Thyroid gland (tissue), 4 donors: ENCODE results near the gene ZC3H12A. TPM values are rescaled to one million over a fixed set of nuclear protein-coding genes. Genes with fewer than 3 reads are reported as not detected.

ENCODE experiments used
- DNase-seq, 2 donors: peaks; one replicate each; pipeline ENCODE4 v3.0.0-alpha.2; 2019
- H3K27ac ChIP-seq, 3 donors: fragments of 200-600 bp; sonication (generic); 1 replicate in 2 of 3; 2 replicates in 1 of 3; pipeline ENCODE4 v1.5.1; 2016 to 2019; ENCODE audit warnings: mild to moderate bottlenecking in 1 of 3, moderate library complexity in 1 of 3
- H3K27me3 ChIP-seq: fragments of 200-600 bp; sonication (generic); one replicate; pipeline ENCODE4 v1.5.1; 2019
- H3K36me3 ChIP-seq, 2 donors: fragments of 200-600 bp; sonication (generic); one replicate each; pipeline ENCODE4 v1.5.1; 2016 to 2019
- H3K4me1 ChIP-seq, 2 donors: fragments of 200-600 bp; sonication (generic); one replicate each; pipeline ENCODE4 v1.5.1; 2017 to 2019
- H3K4me3 ChIP-seq, 3 donors: fragments of 200-600 bp; sonication (generic); replicated peaks in 1 of 3; 1 replicate in 2 of 3; 2 replicates in 1 of 3; pipeline ENCODE4 v1.5.1; 2016; ENCODE audit warnings: mild to moderate bottlenecking in 1 of 3
- H3K9me3 ChIP-seq: fragments of 200-600 bp; sonication (generic); one replicate; pipeline ENCODE4 v1.5.1; 2017
- POLR2A ChIP-seq, 2 donors: fragments of 450-650 bp; IDR thresholded peaks; one replicate each; pipeline ENCODE4 v1.6.1; 2017; ENCODE audit warnings: antibody characterized with exemption in 2 of 2, mild to moderate bottlenecking in 2 of 2, moderate library complexity in 1 of 2
- WGBS, 2 donors: methylation state at CpG; one replicate each; pipeline ENCODE4 v1.1.5; 2017; 5-methylcytosine and 5-hydroxymethylcytosine counted together
- intact Hi-C: fragments of 100-400 bp; cut with DNase I; formaldehyde crosslinking; loops from one replicate; pipeline ENCODE4 v1.15.1; 2023
- total RNA-seq, 4 donors: library from RNA; depleted of rRNA; stranded (reverse); fragments of >200 nt; gene quantifications; one replicate each; pipeline ENCODE4 v1.2.3, GENCODE V29; 2016
- TF ChIP-seq, protein P1 (sequence below), 6 experiments: fragments of 200-600 bp in 3 of 6; fragments of 450-650 bp in 3 of 6; sonication (generic) in 3 of 6; IDR thresholded peaks; one replicate each; pipeline ENCODE4 v1.5.1; 2016 to 2019; ENCODE audit warnings: antibody characterized with exemption in 6 of 6, mild to moderate bottlenecking in 2 of 6, inconsistent platforms in 1 of 6, moderate library complexity in 1 of 6

Gene ZC3H12A
- total RNA-seq, 4 donors from 2014 or later: 4.1 to 7.1 (median 5.1) TPM

DNA sequence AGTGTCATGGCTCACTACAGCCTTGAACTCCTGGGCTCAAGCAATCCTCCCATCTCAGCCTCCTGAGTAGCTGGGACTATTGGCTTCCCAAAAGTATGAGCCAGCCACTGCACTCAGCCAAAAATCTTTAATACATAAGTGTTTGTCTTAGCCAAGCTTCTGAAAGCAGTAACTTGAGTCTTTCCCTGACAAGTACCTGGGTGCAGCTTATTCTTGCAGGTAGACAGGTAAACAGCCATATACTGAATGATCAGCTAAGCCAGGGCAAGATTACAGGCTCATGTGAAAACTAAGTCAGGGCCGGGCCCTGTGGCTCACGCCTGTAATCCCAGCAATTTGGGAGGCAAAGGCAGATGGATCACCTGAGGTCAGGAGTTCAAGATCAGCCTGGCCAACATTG lies 32.4 kb downstream of the ZC3H12A start:
- Histone ChIP-seq H3K4me3 (no peak overlapping the region), H3K27me3 (no peaks in the 10 kb centered on the region), H3K9me3 (no peaks in the 10 kb centered on the region), H3K4me1 (no peaks in the 10 kb centered on the region), H3K27ac (no peak overlapping the region), H3K36me3 (peaks cover 11 to 23% of the 10 kb centered on the region in 2 donors)
- TF ChIP-seq, protein P1, sequence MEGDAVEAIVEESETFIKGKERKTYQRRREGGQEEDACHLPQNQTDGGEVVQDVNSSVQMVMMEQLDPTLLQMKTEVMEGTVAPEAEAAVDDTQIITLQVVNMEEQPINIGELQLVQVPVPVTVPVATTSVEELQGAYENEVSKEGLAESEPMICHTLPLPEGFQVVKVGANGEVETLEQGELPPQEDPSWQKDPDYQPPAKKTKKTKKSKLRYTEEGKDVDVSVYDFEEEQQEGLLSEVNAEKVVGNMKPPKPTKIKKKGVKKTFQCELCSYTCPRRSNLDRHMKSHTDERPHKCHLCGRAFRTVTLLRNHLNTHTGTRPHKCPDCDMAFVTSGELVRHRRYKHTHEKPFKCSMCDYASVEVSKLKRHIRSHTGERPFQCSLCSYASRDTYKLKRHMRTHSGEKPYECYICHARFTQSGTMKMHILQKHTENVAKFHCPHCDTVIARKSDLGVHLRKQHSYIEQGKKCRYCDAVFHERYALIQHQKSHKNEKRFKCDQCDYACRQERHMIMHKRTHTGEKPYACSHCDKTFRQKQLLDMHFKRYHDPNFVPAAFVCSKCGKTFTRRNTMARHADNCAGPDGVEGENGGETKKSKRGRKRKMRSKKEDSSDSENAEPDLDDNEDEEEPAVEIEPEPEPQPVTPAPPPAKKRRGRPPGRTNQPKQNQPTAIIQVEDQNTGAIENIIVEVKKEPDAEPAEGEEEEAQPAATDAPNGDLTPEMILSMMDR (IDR thresholded peaks at IDR 0.05): no peak
- no peak for TF ChIP-seq POLR2A (IDR thresholded peaks at IDR 0.05)
- 61 to 97% methylated on average over 2 of the region's 2 CpGs for WGBS, 2 donors
- intact Hi-C loops: no loop called here
- no peak for DNase-seq

DNA sequence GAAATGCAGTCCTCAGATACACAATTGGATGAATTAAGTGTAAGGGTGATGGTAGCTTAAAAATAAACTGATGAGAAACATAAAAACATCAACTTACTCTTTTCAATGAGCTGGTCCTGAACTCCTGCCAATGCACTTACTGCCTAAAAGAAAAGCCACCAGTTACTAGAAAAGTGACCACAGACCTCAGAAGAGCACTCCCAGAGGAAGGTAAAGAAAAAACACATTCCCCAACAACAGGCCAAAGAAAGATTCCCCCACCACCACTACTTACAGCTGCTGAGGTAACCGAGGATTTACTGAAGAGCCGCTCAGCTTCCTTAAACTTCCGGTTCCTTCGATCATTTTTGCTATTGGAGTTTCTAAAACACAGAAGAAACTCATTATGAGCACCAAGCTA lies 34.8 kb downstream of the ZC3H12A start:
- no peak for TF ChIP-seq POLR2A (IDR thresholded peaks at IDR 0.05)
- TF ChIP-seq, protein P1 (IDR thresholded peaks at IDR 0.05): no peak
- Histone ChIP-seq H3K4me1 (peaks cover 7% of the 10 kb centered on the region in 2 donors), H3K27ac (no peak overlapping the region), H3K27me3 (no peaks in the 10 kb centered on the region), H3K9me3 (no peaks in the 10 kb centered on the region), H3K4me3 (no peak overlapping the region), H3K36me3 (peaks cover 18 to 20% of the 10 kb centered on the region in 2 donors)
- intact Hi-C loops: no loop called here
- 83 to 84% methylated on average over 4 of the region's 4 CpGs for WGBS, 2 donors
- DNase-seq: no peak

DNA sequence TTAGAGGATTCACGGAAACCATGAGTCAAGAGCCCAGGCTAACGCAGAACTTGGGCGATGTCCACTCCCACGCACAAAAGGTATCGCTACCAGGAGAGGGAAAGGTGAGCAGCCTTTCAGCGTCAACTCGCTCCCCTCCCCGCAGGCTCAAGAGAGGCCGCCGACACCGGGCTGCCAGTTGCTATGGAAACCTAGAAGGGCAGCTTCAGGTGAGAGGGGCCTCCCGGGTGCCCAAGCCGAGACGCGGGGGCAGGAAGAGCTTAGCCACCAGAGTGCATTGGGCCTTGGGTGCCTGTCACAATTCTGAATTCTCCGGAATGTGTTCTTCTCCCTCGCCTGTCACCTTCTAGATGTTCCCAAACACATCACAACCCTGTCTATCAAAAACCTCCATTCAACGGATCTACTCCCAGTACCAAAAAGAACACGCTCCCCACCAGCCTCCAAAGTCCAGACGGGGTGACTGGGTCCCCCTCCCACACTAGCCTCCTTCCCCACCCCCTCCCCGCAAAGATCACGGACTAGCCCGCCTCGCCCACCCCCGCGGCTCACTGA lies 39.5 kb downstream of the ZC3H12A start:
- 2 to 4% methylated on average over 14 to 26 of the region's 26 CpGs for WGBS, 2 donors
- Histone ChIP-seq H3K9me3 (no peaks in the 10 kb centered on the region), H3K27ac (peak overlapping the region in 2 of 3 donors; percentile 86 to 89), H3K36me3 (peaks cover 10 to 11% of the 10 kb centered on the region in 2 donors), H3K4me1 (peaks cover 11% of the 10 kb centered on the region in 2 donors), H3K27me3 (no peaks in the 10 kb centered on the region), H3K4me3 (peak overlapping the region; percentile 14 to 92 (median 73))
- DNase-seq: peak; percentile 41 to 54
- intact Hi-C loops: no loop called here
- TF ChIP-seq, protein P1 (IDR thresholded peaks at IDR 0.05): no peak
- TF ChIP-seq POLR2A (IDR thresholded peaks at IDR 0.05): no peak

DNA sequence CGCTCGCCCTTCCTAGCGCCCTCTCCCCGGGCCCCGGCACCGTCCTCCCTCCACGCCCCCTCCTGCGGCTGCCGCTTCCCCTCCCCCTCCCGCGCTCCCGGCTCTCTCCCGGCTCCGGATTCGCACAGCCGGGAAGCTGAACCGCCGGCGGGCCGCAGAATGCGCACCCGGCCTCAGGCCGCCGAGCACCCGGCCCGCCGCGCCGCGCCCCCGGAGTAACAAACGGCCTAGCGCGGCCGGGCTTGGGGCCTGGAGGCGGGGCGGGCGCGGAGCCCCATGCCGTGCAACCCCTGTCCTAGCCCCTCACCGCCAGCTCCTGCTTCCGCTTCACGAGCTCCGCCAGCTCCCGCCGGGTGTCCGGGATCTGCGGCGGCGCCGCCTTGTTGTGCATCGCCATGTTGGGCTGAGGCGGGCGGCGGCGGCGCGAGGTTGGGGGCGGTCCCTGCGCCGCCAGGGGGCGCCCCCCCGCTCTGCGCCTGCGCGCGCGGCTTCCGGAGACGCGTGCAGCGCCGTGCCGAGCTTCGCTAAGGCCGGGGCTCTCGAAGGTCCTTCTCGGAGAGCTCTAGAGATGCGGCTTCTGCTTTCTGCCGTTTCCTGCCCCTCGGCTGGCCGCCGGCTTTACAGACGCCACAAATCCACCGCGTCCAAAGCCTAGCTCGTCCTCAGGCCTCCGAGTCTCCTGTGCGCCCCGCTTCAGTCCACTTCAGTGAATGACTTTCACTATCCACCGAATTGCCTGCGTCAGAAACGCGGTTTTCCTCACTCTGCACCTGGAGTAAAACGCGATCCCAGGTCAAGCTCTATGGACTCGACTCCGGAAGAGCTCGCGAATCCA lies 40.2 kb downstream of the ZC3H12A start, which contains the start of gene MEAF6:
MEAF6 (minus strand) TSS at position 417 of the 835 bp plus-strand sequence; CDS start at position 397, 20 bp downstream.
- peak; percentile 82 to 85 for DNase-seq
- intact Hi-C loops: no loop called here
- 0% methylated on average over 13 to 24 of the region's 100 CpGs for WGBS, 2 donors

More for the DNA sequence above, 40.2 kb downstream of the ZC3H12A start, which contains the start of gene MEAF6:
- peak within 1 kb of the TSS; percentile 81 to 89 (median 86) for H3K27ac ChIP-seq
- H3K4me1 ChIP-seq: peaks cover 11% of the 10 kb centered on the region in 2 donors
- H3K36me3 ChIP-seq: peaks cover 8 to 10% of the 10 kb centered on the region in 2 donors
- peak within 1 kb of the TSS; percentile 14 to 92 (median 73) for H3K4me3 ChIP-seq
- H3K27me3 ChIP-seq: no peaks in the 10 kb centered on the region
- no peaks in the 10 kb centered on the region for H3K9me3 ChIP-seq
- TF ChIP-seq, protein P1 (IDR thresholded peaks at IDR 0.05): peak in 5 of 6 experiments; percentile 36 to 81 (median 79)
- TF ChIP-seq POLR2A (IDR thresholded peaks at IDR 0.05): peak; percentile 11 to 85
